ENCODE measurements around the gene CADM1.

The CADM1 gene

DNA sequence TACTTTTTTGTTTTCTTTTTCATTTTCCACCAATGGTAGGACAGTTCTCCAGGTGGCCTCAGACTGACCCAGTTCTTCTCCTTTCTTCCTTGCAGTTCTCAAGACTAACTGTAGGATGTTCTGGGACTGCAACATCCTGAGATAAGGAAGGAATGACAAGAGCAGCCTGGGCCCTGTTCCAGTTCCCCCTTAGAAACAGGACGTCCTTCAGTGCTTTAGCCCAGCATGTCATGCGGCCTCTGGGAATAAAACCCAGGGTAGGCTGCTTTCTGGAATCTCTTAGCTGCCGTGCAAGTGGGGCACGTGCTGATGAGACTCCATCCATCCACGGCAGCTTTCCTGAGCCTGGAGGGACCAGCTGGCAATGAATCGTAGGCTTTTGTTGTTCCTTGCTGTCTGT lies 24.0 kb upstream of the CADM1 start:
- no peak for DNase-seq (ENCODE audit: low read depth)
- TF ChIP-seq CTCF (IDR thresholded peaks at IDR 0.05; ENCODE audit: low read depth, low read length, missing control alignments) = peak; percentile 1
- H3K4me3 ChIP-seq (ENCODE audit: low read depth, low read length) = no peak overlapping the region
- in situ Hi-C loops (cut with HindIII; ENCODE audit: low sequenced_read_pairs) = no loop called here

DNA sequence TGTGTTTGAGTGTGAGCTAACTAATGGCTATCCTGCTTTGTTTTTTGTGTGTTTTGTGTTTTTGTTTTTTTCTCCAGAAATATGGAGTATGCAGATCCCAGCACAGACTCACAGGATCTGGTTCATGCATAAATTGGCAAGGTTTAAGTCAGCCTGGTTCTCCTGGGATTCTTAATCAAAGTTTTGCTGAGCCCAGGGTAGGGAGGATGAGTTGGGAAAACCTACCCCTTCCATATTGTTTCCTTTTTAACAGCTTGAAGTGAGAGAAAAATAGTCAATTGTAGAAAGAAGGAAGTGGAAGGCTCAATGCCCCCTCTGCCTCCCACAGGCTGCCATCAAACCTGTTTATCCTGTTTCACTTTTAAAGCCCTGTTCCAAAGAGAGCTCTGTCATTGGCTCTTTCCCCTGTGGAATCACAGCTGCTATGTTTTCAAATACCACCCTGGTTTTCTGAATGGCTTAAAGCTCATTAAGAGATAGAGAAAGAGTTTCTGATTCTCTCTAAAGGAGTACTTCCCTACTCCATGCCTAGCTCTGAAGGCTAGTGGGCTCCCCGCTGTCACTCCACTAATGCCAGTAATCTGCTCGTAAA lies 23.4 kb upstream of the CADM1 start:
- in situ Hi-C loops (cut with HindIII; ENCODE audit: low sequenced_read_pairs) = no loop called here
- H3K4me3 ChIP-seq (ENCODE audit: low read depth, low read length) = no peak overlapping the region
- TF ChIP-seq CTCF (IDR thresholded peaks at IDR 0.05; ENCODE audit: low read depth, low read length, missing control alignments) = no peak
- DNase-seq (ENCODE audit: low read depth) = no peak

DNA sequence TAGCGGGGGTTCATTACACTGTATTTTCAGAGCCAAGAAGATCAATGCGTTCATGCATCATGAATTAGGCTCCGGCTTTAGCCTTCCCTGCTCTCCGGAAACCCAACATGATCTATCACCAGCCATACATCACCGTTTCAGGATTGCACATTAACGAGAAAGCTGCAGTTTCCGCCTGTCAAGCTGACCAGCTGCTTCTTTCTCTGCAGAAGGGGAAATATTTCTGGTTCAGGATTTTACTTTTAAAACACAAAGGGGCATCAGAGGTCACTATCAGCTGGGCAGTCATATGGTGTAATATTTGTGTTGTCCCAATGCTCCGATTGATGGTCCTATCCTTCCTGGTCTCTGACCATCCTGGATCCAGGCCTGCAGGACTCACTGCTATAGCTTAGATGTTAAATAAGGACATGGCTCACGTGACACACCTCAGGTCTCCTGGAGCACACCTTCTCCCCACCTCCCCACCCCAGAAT lies 21.4 kb upstream of the CADM1 start:
- no peak for TF ChIP-seq CTCF (IDR thresholded peaks at IDR 0.05; ENCODE audit: low read depth, low read length, missing control alignments)
- no peak for DNase-seq (ENCODE audit: low read depth)
- no peak overlapping the region for H3K4me3 ChIP-seq (ENCODE audit: low read depth, low read length)
- in situ Hi-C loops (cut with HindIII; ENCODE audit: low sequenced_read_pairs) = no loop called here

GRCh38 chr11:115524572-115524971 lies 20.4 kb upstream of the CADM1 start:
- in situ Hi-C loops (cut with HindIII; ENCODE audit: low sequenced_read_pairs) = no loop called here
- H3K4me3 ChIP-seq (ENCODE audit: low read depth, low read length) = no peak overlapping the region
- no peak for DNase-seq (ENCODE audit: low read depth)
- TF ChIP-seq CTCF (IDR thresholded peaks at IDR 0.05; ENCODE audit: low read depth, low read length, missing control alignments) = no peak

DNA sequence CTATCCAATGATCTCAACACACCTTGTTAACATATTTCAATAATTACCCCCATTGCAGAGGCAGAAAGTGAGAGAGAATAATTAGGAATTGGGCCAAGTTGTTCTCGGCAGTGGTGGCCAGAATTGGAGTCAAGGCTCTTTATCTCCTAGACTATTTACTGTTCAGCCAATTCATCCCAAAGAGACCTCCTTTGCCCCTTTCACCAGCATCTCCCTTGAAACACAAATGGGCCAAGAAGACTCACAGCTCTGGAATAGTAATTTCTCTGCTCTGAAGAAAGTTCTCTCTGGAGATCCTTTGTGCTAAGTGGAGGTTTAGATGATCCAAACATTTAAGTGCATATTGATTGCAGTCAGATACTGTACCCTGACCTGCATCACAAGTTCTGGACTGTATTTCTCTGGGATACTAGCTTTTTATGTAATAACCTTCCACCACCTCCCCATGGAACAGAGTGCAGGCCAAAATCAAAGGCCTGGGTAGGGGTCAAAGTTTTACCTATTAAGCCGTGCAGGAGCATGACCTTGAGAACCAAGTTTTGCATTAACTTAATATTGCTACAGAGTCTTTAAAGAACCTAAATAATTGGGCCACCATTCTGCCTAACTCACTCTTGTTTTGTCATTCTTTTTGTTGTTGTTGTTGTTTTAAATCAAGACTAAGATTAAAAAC lies 19.6 kb upstream of the CADM1 start:
- DNase-seq (ENCODE audit: low read depth) = no peak
- no peak overlapping the region for H3K4me3 ChIP-seq (ENCODE audit: low read depth, low read length)
- no peak for TF ChIP-seq CTCF (IDR thresholded peaks at IDR 0.05; ENCODE audit: low read depth, low read length, missing control alignments)
- in situ Hi-C loops (cut with HindIII; ENCODE audit: low sequenced_read_pairs) = no loop called here

DNA sequence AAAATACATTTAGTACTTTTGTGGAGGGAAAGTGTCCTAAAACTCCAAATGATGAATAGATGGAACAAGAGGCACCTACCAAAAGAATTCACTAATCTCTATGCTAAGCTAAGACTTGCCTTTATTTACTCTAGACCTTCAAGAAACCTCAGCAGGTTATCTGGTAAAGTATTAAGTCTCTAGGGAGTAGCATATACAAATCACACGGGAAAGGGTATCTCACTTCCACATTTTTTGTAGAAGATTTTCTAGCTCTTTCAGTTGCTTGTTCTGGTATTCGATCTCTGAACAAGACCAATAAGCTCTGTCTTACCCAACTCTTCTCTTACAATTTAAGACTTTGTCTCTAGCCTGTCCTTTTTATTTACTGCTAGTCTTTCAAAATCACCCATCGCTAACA lies 18.1 kb upstream of the CADM1 start:
- in situ Hi-C loops (cut with HindIII; ENCODE audit: low sequenced_read_pairs) = no loop called here
- TF ChIP-seq CTCF (IDR thresholded peaks at IDR 0.05; ENCODE audit: low read depth, low read length, missing control alignments) = no peak
- no peak for DNase-seq (ENCODE audit: low read depth)
- no peak overlapping the region for H3K4me3 ChIP-seq (ENCODE audit: low read depth, low read length)

Data from astrocyte of the cerebellum (primary cell).